Testis (tissue), 3 donors: Measurements from ENCODE around the gene TNFRSF11A. TPM values are rescaled to one million over a fixed set of nuclear protein-coding genes. Genes with fewer than 3 reads are reported as not detected.

Experiments used
- DNase-seq: peaks from one replicate; pipeline ENCODE4 v3.0.0-alpha.2; 2019
- H3K27ac ChIP-seq, 2 donors: fragments of 200-600 bp; sonication (generic); one replicate each; pipeline ENCODE4 v1.5.1; 2019
- H3K27me3 ChIP-seq: fragments of 200-600 bp; sonication (generic); one replicate; pipeline ENCODE4 v1.5.1; 2019
- H3K36me3 ChIP-seq: fragments of 200-600 bp; sonication (generic); one replicate; pipeline ENCODE4 v1.5.1; 2017; ENCODE audit warnings: low read depth; ENCODE audit errors: missing control alignments
- H3K4me1 ChIP-seq: fragments of 200-600 bp; sonication (generic); one replicate; pipeline ENCODE4 v1.5.1; 2019
- H3K4me3 ChIP-seq, 2 donors: fragments of 200-600 bp; sonication (generic); one replicate each; pipeline ENCODE4 v1.5.1; 2017 to 2019
- H3K9me3 ChIP-seq: fragments of 200-600 bp; sonication (generic); one replicate; pipeline ENCODE4 v1.5.1; 2017
- POLR2A ChIP-seq: fragments of 450-650 bp; IDR thresholded peaks from one replicate; pipeline ENCODE4 v1.6.1; 2017; ENCODE audit warnings: antibody characterized with exemption, mild to moderate bottlenecking, moderate library complexity
- WGBS, 2 donors: methylation state at CpG; one replicate each; pipeline ENCODE4 v1.1.5; 2018; 5-methylcytosine and 5-hydroxymethylcytosine counted together
- intact Hi-C: fragments of 100-400 bp; cut with DNase I; formaldehyde crosslinking; loops from one replicate; pipeline ENCODE4 v1.15.1; 2023; ENCODE audit warnings: low total_unique reads
- polyA plus RNA-seq: library from polyadenylated mRNA; stranded (reverse); fragments of 350-450 nt; fragmentation: Illumina TruSeq; extraction: RNeasy Lipid Tissue Mini Kit (QIAGEN cat#74804); gene quantifications from one replicate; pipeline ENCODE4 v1.2.3, GENCODE V29; 2014; ENCODE audit warnings: low read depth, low replicate concordance; ENCODE audit not compliant: insufficient read depth
- total RNA-seq, 2 donors: library from RNA; depleted of rRNA; stranded (reverse); fragments of >200 nt; gene quantifications; one replicate each; pipeline ENCODE4 v1.2.3, GENCODE V29; 2016
- TF ChIP-seq, protein P1 (sequence below), 3 experiments: fragments of 450-650 bp in 2 of 3; fragments of 200-600 bp in 1 of 3; sonication (generic) in 1 of 3; IDR thresholded peaks; one replicate each; pipeline ENCODE4 v1.5.1; 2016 to 2019; ENCODE audit warnings: antibody characterized with exemption in 3 of 3, mild to moderate bottlenecking in 2 of 3, moderate library complexity in 1 of 3

The TNFRSF11A gene
- total and polyA plus RNA-seq, 3 donors from 2014 or later: 2.4 to 3.3 (median 3.0) TPM

DNA sequence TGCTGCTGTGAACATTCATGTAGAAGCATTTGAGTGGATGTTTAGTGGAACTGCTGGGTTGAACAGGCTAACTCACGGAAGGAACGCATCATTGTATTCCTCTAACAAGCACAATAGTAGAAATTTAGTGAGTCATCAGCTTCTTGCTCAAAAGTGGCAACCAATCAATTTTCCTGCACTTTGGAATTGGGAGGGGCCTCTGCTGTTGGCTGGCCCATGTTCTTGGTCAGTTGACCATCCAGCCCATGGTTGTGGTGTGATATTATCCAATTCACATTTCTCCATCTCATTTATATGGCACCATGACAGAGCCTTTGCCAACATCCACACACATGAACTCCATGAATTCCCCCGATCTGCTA lies 95.0 kb downstream of the TNFRSF11A start:
- H3K27me3 ChIP-seq: no peaks in the 10 kb centered on the region
- TF ChIP-seq, protein P1, sequence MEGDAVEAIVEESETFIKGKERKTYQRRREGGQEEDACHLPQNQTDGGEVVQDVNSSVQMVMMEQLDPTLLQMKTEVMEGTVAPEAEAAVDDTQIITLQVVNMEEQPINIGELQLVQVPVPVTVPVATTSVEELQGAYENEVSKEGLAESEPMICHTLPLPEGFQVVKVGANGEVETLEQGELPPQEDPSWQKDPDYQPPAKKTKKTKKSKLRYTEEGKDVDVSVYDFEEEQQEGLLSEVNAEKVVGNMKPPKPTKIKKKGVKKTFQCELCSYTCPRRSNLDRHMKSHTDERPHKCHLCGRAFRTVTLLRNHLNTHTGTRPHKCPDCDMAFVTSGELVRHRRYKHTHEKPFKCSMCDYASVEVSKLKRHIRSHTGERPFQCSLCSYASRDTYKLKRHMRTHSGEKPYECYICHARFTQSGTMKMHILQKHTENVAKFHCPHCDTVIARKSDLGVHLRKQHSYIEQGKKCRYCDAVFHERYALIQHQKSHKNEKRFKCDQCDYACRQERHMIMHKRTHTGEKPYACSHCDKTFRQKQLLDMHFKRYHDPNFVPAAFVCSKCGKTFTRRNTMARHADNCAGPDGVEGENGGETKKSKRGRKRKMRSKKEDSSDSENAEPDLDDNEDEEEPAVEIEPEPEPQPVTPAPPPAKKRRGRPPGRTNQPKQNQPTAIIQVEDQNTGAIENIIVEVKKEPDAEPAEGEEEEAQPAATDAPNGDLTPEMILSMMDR (IDR thresholded peaks at IDR 0.05): no peak
- no peak for TF ChIP-seq POLR2A
- H3K4me1 ChIP-seq: no peaks in the 10 kb centered on the region
- H3K27ac ChIP-seq: no peak overlapping the region
- H3K36me3 ChIP-seq: no peaks in the 10 kb centered on the region
- DNase-seq: no peak
- no peak overlapping the region for H3K4me3 ChIP-seq
- intact Hi-C loops: no loop called here
- 75 to 97% methylated on average over 3 of the region's 3 CpGs for WGBS, 2 donors
- no peaks in the 10 kb centered on the region for H3K9me3 ChIP-seq

GRCh38 chr18:62420513-62421209 lies 95.6 kb downstream of the TNFRSF11A start:
- Histone ChIP-seq H3K4me1 (no peaks in the 10 kb centered on the region), H3K27me3 (no peaks in the 10 kb centered on the region), H3K9me3 (no peaks in the 10 kb centered on the region), H3K27ac (no peak overlapping the region), H3K4me3 (no peak overlapping the region), H3K36me3 (no peaks in the 10 kb centered on the region)
- no peak for DNase-seq
- intact Hi-C loops: no loop called here
- 51 to 58% methylated on average over 9 of the region's 9 CpGs for WGBS, 2 donors
- TF ChIP-seq POLR2A: no peak
- TF ChIP-seq, protein P1 (IDR thresholded peaks at IDR 0.05): no peak

DNA sequence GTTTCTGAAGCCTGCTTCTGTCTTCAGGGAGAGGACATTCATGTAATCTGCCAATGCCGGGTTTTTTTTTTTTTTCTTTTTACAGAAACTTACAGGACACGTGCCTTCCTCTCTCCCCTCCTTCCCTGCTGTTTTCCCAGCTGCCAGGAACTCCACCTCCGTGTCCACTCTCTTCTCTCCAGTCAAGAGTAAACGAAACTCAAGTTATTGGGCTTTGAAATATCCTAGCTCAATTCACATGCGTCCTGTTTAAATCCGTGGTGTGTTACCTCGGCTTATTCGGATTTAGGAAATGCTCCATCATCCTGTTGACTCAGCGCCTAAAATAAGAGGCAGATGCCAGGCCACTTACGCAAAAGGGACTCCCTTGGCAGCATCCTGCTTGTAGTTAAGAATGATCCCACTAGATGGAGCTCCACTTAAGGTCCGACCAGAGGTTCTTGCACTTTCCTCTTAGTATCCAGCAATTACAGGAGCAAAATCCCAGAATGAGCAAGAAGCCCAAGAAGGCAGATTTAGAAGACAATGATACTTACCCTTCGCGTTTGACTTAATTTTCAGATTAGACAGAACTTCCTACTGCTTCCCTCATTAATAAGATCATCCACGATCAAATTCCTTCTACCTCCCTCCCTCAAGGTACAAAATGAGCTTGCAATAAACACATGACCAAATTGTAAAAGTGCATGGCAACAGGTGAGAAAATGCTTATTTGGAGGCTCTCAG lies 100.5 kb downstream of the TNFRSF11A start:
- TF ChIP-seq, protein P1 (IDR thresholded peaks at IDR 0.05): peak; percentile 78 to 84 (median 82)
- no peak for TF ChIP-seq POLR2A
- intact Hi-C loops: no loop called here
- Histone ChIP-seq H3K4me1 (no peaks in the 10 kb centered on the region), H3K4me3 (peak overlapping the region in 1 of 2 donors; percentile 42), H3K36me3 (no peaks in the 10 kb centered on the region), H3K27ac (peak overlapping the region; percentile 60 to 63), H3K9me3 (no peaks in the 10 kb centered on the region), H3K27me3 (no peaks in the 10 kb centered on the region)
- peak; percentile 87 for DNase-seq
- WGBS, 2 donors: 2 to 3% methylated on average over 14 of the region's 14 CpGs

GRCh38 chr18:62426191-62426488 lies 101.0 kb downstream of the TNFRSF11A start:
- no peak for TF ChIP-seq POLR2A
- TF ChIP-seq, protein P1 (IDR thresholded peaks at IDR 0.05): no peak
- Histone ChIP-seq H3K4me1 (no peaks in the 10 kb centered on the region), H3K27me3 (no peaks in the 10 kb centered on the region), H3K4me3 (no peak overlapping the region), H3K9me3 (no peaks in the 10 kb centered on the region), H3K27ac (no peak overlapping the region), H3K36me3 (no peaks in the 10 kb centered on the region)
- WGBS, 2 donors: 47 to 58% methylated on average over 3 of the region's 3 CpGs
- intact Hi-C loops: no loop called here
- DNase-seq: no peak
